HepG2 (cell line): Measurements from ENCODE around the gene GNAZ. TPM values are rescaled to one million over a fixed set of nuclear protein-coding genes. Genes with fewer than 3 reads are reported as not detected.

Experiments used
- CHD2 ChIP-seq: IDR thresholded peaks from 2 replicates; pipeline ENCODE4 v1.6.1; 2011; ENCODE audit warnings: low read depth, low read length, improper control_type of control experiment
- GABPB1 ChIP-seq: IDR thresholded peaks from 2 replicates; pipeline ENCODE4 v1.6.1; 2016; ENCODE audit warnings: mild to moderate bottlenecking, missing genetic modification reagents, moderate library complexity, missing compliant biosample characterization
- HDAC1 ChIP-seq: sonication (generic); formaldehyde crosslinking; IDR thresholded peaks from 2 replicates; pipeline ENCODE4 v1.5.1; 2020; ENCODE audit warnings: mild to moderate bottlenecking, missing genetic modification reagents
- MXI1 ChIP-seq: IDR thresholded peaks from 3 replicates; pipeline ENCODE4 v1.6.1; 2012; ENCODE audit warnings: low read depth, low read length, inconsistent platforms, borderline replicate concordance
- RAD21 ChIP-seq: fragments of 450-650 bp; formaldehyde crosslinking; IDR thresholded peaks from 2 replicates; pipeline ENCODE4 v1.5.0; 2020; ENCODE audit warnings: mild to moderate bottlenecking
- RFXANK ChIP-seq: IDR thresholded peaks from 2 replicates; pipeline ENCODE4 v1.6.1; 2016
- SAP130 ChIP-seq: IDR thresholded peaks from 2 replicates; pipeline ENCODE4 v1.6.1; 2016; ENCODE audit warnings: low read depth
- SNAI1 ChIP-seq: sonication (generic); formaldehyde crosslinking; IDR thresholded peaks from 2 replicates; pipeline ENCODE4 v1.5.0; 2020; ENCODE audit warnings: mild to moderate bottlenecking, missing genetic modification reagents, borderline replicate concordance
- TAF15 ChIP-seq: fragments of 200-400 bp; formaldehyde crosslinking; IDR thresholded peaks from one replicate; pipeline ENCODE4 v1.6.1; 2018; ENCODE audit warnings: mild to moderate bottlenecking, low read depth, low read length; ENCODE audit not compliant: poor library complexity, severe bottlenecking
- TBX3 ChIP-seq: fragments of 450-650 bp; IDR thresholded peaks from 2 replicates; pipeline ENCODE4 v1.6.1; 2017; ENCODE audit warnings: antibody characterized with exemption, mild to moderate bottlenecking, inconsistent platforms, borderline replicate concordance
- ZNF382 ChIP-seq: sonication (generic); formaldehyde crosslinking; IDR thresholded peaks from 2 replicates; pipeline ENCODE4 v1.5.0; 2020; ENCODE audit warnings: missing genetic modification reagents, mild to moderate bottlenecking, borderline replicate concordance
- ZNF543 ChIP-seq: sonication (generic); formaldehyde crosslinking; IDR thresholded peaks from 2 replicates; pipeline ENCODE4 v1.4.0; 2020; ENCODE audit warnings: mild to moderate bottlenecking, missing genetic modification reagents
- ZNF614 ChIP-seq: IDR thresholded peaks from 2 replicates; pipeline ENCODE4 v1.6.1; 2018; ENCODE audit warnings: missing biosample characterization, missing genetic modification reagents, inconsistent platforms, borderline replicate concordance
- ZNF768 ChIP-seq: sonication (generic); formaldehyde crosslinking; IDR thresholded peaks from 2 replicates; pipeline ENCODE4 v1.4.0; 2020; ENCODE audit warnings: missing genetic modification reagents
- polyA plus RNA-seq, 8 experiments: library from polyadenylated mRNA; depleted of rRNA in 3 of 8; stranded (reverse) in 7 of 8; unstranded in 1 of 8; fragments of >200 nt; fragmentation: Illumina TruSeq in 4 of 8; extraction: Trizol in 4 of 8; gene quantifications; 2 replicates each; pipeline versions ENCODE4 v1.2.1 to v1.2.3, GENCODE V29; 2011 to 2016; ENCODE audit warnings: low read depth in 4 of 8, missing spikeins in 1 of 8, mixed read lengths in 1 of 8; ENCODE audit not compliant: insufficient read depth in 1 of 8
- total RNA-seq, 5 experiments: library from RNA; depleted of rRNA; stranded (reverse); fragments of >200 nt; fragmentation: Illumina TruSeq; extraction: Trizol; gene quantifications; 2 replicates each; pipeline ENCODE4 v1.2.3, GENCODE V29; 2016; ENCODE audit warnings: low read depth in 1 of 5
- TF ChIP-seq, protein P1 (sequence below): sonication (generic); formaldehyde crosslinking; IDR thresholded peaks from 2 replicates; pipeline ENCODE4 v1.5.0; 2020; ENCODE audit warnings: mild to moderate bottlenecking, missing genetic modification reagents, borderline replicate concordance
- TF ChIP-seq, protein P2 (sequence below): sonication (generic); formaldehyde crosslinking; IDR thresholded peaks from 2 replicates; pipeline ENCODE4 v1.5.0; 2020; ENCODE audit warnings: missing genetic modification reagents, mild to moderate bottlenecking, borderline replicate concordance
- TF ChIP-seq, protein P3 (sequence below): sonication (generic); formaldehyde crosslinking; IDR thresholded peaks from 2 replicates; pipeline ENCODE4 v1.4.0; 2020; ENCODE audit warnings: mild to moderate bottlenecking, missing genetic modification reagents, borderline replicate concordance

Gene GNAZ
- total and polyA plus RNA-seq, 2 of the 13 experiments (the other 11 are each of a cell fraction or from before 2014, with no cell fraction given), result 11.4 to 22.3 TPM

DNA sequence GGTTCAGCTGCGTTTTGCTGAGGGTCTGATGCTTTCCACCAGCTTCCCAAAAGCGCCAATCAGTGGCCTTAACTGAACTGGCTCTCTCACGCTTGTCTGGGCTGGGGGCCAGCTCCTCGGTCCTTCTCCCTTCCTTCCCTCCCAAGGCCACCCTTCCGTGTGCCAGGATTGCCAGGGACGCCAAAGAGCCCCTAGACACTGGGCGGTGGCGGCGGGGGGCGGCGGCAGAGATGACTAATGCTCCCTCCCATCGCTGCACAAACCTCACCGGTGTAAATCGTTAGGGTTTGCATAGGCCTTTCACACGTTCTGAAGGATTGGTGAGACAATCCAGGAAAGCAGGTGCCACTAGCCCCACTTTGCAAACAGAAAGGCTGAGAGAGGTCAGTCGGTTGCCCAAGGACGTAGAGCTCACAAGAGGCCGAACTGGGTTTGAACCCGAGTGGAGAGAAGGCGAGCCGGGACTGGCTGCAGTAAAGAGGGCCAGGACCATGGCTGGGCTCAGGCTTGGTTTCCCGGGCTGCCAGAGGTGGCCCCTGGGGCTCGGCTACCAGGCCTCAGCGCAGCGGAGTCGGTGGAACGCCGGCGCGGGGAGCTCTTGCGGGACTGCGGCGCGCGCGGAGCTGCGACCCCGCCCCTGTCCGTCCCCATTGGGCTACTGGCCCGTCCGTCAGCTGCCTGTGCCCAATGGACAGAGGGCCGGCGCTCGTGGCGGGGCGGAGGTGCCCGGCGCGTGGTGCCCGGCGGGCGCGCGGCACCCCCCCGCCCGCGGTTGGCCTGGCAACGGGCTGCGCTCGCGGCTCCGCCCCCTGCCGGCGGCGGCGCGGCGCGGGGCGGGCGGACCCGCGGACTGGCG is 589 bp upstream of the GNAZ start (continued):
- TF ChIP-seq, protein P1, sequence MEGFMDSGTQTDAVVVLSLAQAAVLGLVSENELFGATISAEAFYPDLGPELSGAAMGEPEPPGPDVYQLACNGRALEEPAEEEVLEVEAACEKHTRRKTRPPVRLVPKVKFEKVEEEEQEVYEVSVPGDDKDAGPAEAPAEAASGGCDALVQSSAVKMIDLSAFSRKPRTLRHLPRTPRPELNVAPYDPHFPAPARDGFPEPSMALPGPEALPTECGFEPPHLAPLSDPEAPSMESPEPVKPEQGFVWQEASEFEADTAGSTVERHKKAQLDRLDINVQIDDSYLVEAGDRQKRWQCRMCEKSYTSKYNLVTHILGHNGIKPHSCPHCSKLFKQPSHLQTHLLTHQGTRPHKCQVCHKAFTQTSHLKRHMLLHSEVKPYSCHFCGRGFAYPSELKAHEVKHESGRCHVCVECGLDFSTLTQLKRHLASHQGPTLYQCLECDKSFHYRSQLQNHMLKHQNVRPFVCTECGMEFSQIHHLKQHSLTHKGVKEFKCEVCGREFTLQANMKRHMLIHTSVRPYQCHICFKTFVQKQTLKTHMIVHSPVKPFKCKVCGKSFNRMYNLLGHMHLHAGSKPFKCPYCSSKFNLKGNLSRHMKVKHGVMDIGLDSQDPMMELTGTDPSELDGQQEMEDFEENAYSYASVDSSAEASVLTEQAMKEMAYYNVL (CRISPR knock-in tag), result no peak
- TF ChIP-seq ZNF614 (CRISPR knock-in tag), result no peak
- peak; percentile 83; the same call in 1 of the 3 replicates for TF ChIP-seq MXI1
- peak; percentile 41; the same call in 1 of the 2 replicates for TF ChIP-seq RAD21 (CRISPR knock-in tag)
- TF ChIP-seq ZNF768, result 0 out of 2 replicates have a peak, but pooled peaks have one; percentile 11
- no peak for TF ChIP-seq ZNF382 (CRISPR knock-in tag)
- peak; percentile 54 for TF ChIP-seq HDAC1 (CRISPR knock-in tag)
- 0 out of 2 replicates have a peak, but pooled peaks have one; percentile 41 for TF ChIP-seq ZNF543 (CRISPR knock-in tag)
- TF ChIP-seq CHD2, result no peak
- peak; percentile 44; the same call in 1 of the 2 replicates for TF ChIP-seq TBX3
- TF ChIP-seq, protein P2, sequence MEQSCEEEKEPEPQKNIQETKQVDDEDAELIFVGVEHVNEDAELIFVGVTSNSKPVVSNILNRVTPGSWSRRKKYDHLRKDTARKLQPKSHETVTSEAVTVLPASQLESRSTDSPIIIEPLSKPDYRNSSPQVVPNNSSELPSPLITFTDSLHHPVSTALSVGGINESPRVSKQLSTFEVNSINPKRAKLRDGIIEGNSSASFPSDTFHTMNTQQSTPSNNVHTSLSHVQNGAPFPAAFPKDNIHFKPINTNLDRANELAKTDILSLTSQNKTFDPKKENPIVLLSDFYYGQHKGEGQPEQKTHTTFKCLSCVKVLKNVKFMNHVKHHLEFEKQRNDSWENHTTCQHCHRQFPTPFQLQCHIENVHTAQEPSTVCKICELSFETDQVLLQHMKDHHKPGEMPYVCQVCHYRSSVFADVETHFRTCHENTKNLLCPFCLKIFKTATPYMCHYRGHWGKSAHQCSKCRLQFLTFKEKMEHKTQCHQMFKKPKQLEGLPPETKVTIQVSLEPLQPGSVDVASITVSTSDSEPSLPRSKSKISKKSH, result peak; percentile 84
- TF ChIP-seq GABPB1 (CRISPR knock-in tag), result peak; percentile 65; the same call in 1 of the 2 replicates
- TF ChIP-seq, protein P3, sequence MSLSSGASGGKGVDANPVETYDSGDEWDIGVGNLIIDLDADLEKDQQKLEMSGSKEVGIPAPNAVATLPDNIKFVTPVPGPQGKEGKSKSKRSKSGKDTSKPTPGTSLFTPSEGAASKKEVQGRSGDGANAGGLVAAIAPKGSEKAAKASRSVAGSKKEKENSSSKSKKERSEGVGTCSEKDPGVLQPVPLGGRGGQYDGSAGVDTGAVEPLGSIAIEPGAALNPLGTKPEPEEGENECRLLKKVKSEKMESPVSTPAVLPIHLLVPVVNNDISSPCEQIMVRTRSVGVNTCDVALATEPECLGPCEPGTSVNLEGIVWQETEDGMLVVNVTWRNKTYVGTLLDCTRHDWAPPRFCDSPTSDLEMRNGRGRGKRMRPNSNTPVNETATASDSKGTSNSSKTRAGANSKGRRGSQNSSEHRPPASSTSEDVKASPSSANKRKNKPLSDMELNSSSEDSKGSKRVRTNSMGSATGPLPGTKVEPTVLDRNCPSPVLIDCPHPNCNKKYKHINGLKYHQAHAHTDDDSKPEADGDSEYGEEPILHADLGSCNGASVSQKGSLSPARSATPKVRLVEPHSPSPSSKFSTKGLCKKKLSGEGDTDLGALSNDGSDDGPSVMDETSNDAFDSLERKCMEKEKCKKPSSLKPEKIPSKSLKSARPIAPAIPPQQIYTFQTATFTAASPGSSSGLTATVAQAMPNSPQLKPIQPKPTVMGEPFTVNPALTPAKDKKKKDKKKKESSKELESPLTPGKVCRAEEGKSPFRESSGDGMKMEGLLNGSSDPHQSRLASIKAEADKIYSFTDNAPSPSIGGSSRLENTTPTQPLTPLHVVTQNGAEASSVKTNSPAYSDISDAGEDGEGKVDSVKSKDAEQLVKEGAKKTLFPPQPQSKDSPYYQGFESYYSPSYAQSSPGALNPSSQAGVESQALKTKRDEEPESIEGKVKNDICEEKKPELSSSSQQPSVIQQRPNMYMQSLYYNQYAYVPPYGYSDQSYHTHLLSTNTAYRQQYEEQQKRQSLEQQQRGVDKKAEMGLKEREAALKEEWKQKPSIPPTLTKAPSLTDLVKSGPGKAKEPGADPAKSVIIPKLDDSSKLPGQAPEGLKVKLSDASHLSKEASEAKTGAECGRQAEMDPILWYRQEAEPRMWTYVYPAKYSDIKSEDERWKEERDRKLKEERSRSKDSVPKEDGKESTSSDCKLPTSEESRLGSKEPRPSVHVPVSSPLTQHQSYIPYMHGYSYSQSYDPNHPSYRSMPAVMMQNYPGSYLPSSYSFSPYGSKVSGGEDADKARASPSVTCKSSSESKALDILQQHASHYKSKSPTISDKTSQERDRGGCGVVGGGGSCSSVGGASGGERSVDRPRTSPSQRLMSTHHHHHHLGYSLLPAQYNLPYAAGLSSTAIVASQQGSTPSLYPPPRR (CRISPR knock-in tag), result 0 out of 2 replicates have a peak, but pooled peaks have one; percentile 18
- TF ChIP-seq TAF15, result no peak
- no peak for TF ChIP-seq RFXANK (CRISPR knock-in tag)
- peak; percentile 61 for TF ChIP-seq SAP130 (CRISPR knock-in tag)
- no peak for TF ChIP-seq SNAI1 (CRISPR knock-in tag)
